DLD1 (cell line): ENCODE measurements around the gene TMEM209.
"Not testable (repeated sequence)": the region's sequence is repeated elsewhere in the genome, so short reads cannot be mapped to it uniquely, and the experiment has no call there.

Experiments used
- in situ Hi-C: cut with HindIII; loops from 2 replicates; pipeline ENCODE4 v1.10.0; 2017; ENCODE audit warnings: low sequenced_read_pairs

TMEM209 gene

DNA sequence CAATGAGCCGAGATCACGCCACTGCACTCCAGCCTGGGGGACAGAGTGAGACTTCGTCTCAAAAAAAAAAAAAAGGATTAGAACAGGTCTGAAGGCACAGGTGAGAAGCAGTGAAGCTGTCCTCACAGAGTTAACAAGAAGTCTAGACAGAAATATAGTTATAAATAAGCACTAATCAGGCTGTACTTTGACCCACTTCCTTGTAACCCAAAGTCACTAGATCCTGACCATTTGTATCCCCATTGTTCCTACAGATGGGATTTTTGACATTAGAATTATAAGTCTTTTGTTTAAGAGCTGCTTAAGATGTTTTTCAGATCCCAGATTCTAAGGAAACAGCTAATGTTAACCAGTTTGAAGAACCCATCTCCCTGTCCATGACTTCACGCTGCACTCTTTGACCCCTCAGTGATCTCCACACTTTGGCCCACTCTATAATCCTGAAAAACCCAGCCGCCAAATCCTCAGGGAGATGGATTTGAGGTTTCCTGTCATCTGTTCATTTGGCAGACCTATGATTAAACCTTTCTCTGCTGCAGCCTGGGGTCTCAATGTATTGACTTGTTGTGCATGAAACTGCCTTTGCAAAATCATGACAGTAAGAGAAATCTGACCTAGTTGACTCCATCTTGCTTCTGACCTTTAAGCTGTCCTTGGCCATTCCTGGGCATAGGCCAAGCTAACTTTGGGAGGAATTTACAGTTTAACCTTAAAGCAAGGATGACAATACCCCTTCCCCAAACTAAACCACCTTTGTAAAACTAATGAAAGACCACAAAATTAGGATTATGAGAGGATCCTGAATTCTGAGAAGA, 13.8 kb upstream of the TMEM209 start:
- in situ Hi-C loops, result no loop called here

DNA sequence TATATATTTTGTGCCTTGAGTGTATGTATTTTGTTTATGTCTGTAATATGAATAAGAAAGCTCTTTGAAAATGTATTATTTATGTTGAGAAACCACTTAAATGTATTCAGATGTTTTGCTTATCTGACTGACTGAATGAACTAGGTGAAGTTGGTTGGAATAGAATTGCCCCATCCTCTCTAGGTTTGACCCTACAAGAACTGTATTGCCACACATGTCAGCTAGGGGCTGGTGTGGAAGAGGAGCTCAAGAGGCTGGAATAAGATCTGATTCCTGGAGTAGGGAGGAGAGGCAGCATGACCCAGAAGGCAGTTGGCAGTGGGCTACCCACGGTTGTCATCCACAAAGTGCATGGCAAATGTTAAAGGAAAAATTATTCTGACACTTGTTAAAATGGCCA, 11.5 kb upstream of the TMEM209 start:
- in situ Hi-C loops, result no loop called here

DNA sequence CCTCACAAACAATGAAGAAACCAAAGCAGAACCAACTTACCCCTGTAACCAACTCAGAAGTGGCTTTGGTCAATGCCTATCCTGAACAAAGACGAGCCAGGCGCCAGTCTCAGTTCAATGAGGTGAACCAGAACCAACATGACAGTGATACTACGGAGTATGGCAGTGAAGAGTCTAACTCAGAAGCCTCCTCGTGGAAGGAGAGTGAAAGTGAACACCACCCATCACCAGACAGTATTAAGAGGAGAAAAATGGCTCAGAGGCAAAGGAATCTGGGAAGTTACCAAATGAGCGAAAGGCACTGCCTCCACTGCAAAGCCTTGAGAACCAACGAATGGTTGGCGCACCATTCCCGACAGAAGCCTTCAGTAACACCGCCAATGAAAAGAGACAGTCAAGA, 10.8 kb upstream of the TMEM209 start:
- in situ Hi-C loops, result no loop called here

DNA sequence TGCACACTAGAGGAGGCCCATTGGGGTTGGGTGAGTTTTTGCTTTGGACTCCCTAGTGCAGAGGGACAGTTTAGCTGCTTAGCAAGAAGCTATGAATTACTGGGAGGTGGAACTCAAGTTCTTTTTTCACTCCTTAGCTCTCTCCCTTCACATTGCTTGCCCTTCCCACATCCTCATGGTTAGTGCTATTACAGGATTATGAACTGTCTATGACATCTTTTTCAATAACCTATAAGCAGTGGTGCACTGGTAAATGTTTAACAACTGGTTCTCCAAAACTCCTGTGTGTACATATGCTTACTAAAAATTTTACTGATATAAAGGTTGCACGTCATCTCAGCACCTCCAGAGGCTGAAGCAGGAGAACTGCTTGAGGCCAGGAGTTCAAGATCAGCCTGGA, 8.6 kb upstream of the TMEM209 start:
- in situ Hi-C loops, result no loop called here

DNA sequence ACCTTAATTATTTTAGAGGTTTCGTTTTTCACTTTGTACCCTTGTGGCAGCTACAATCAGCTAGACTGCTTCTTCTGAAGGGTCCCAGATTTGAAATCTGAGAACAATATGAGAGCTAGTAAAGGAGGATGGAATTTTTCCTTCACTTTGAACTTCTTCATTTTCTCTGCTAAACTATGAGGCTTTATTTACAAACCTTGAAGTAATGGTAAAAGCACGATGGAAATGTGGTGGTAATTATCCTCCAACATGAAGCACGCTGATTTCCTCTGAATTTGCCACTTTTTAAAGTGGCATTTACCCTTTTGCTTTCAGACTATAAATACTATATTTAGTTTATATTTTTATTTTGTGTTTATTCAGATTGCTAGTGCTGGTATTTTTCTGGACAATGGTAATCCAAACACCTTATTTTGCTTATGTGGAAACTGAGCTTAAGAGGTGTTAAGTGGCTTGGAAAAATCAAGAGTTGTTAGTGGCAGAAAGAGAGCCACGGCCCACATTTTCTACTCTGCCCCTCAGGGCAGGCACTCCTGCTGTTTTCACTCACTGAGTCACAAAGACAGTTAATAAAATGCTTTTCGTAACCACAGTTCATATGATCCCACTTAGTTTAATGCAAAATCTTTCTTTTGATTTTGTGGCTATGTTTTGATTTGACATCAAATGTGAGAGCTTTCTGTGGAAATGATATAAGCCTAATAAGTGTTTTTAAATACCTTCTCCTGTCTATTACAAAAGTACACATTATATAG, 5.2 kb upstream of the TMEM209 start:
- in situ Hi-C loops, result no loop called here

DNA sequence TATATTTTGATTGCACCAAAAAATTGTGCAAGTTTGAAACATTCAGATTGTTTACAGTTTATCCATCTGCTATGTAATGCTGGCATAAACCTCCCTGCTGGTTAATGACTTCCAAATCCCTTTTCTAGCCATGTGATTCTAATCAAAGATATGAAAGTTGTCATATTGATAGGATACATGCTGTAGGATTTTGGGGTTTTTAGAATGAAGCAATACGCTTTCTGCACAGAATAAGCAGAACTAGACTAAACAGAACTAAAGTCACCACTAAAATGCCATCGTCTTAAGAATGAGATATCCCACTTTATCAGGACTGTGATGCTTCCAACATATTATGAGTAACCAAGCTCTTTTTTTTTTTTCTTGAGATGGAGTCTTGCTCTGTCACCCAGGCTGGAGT, 3.3 kb upstream of the TMEM209 start:
- in situ Hi-C loops, result no loop called here

DNA sequence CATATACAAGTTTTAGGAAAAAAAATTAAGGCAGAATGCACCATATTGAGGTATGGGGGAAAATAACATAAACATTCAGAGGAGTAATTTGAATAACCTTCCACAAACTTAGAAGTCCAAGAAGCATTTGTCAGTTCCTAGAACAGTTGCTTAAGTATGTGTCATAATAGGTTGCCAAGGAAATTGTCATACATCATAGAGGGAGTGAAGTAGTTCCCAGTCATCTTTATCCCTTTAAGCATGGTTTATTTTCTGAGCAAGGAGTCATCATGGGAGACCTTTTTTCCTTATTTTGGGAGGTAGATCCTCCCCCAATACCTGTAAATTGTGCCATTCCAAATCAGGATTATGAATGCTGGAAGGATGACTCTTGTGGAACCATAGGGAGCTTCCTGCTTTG, 2.4 kb upstream of the TMEM209 start, which contains the start of gene SSMEM1:
Gene SSMEM1 (plus strand): TSS at position 219 of the 400 bp plus-strand sequence. CDS start 51 bp downstream, at position 270.
- in situ Hi-C loops, result no loop called here

DNA sequence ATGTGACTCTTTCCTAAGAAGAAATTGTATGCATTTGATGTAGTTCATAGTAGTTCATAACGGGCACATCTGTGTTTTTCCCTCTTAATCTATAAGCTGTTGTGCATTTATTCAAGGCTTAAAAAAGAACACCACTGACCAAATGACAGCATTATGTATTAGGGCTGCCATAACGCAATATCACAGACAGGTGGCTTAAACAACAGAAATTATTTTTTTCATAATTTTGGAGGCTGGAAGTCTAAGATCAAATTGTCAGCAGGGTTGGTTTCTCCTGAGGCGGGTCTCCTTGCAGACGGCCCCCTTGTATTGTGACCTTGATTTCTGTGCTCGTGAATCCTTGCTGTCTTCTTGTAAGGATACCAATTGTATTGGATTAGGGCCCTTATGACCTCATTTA, 1.8 kb upstream of the TMEM209 start:
- in situ Hi-C loops, result no loop called here

DNA sequence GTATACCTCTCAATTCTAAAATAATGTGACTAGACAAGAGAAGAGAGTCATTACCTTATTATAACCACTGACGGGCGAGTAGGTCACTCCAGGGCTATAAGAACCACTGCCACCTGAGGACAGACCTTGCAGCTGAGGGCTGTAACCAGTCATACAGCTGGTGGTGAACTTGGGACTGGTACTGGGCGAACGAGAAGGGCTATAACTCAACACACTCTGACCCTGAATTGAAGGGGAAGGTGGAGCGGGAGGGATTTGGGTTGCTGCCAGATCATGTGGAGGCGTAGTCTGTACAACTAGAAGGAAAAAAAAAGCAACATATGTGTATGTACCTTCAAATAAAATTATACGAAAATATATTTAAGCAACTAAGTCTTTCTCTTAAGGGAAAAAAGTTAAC, 3.4 kb downstream of the TMEM209 start:
- in situ Hi-C loops, result no loop called here

DNA sequence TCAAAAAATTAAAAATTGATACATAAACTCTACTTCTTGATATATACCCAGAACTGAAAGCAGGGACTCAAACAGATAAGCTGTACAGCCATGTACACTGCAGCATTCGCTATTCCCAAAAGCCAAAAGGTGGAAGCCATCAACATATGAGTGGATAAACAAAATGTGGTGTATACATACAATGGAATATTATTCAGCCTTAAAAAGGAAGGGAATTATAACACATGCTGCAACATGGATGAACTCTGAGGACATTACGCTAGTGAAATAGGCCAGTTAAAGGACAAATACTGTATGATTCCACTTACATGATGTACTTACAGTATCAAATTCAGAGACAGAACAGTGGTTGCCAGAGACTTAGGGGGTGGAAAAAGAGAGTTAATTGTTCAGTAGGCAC, 8.1 kb downstream of the TMEM209 start:
- in situ Hi-C loops, result no loop called here

DNA sequence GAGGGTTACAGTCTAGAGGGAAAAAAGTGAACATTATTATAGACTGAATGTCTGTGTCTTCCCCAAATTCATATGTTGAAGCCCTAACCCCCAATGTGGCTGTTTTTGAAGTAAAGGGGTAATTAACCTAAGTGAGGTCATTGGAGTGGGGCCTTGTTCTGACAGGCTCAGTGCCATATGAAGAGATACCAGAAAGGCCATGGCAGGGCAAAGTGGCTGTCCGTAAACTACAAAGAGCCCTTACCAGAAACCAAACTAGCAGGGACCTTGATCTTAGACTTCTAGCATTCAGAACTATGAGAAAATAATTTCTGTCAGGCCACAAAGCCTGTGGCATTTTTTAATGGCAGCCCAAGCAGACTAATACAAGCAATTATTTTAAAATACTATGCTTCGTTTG, 8.7 kb downstream of the TMEM209 start:
- in situ Hi-C loops, result no loop called here

DNA sequence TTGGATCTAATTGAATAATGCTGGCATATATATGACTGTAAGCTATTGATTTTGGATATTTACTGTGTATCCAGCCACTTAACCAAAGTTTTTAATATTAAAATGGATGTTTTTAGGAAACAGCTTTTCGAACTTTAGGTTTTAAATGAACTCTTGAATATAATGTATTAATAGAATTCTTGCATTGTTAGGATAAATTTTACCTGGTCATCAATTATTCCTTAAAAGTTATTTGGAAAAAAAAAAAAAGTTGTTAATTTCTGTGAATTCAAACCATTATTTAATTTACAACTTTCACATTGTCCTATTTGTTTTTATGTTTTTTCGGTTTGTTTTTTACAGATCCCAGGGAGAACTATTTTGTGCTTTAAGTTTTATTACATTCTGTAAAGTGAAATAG, 9.8 kb downstream of the TMEM209 start:
- in situ Hi-C loops, result no loop called here

DNA sequence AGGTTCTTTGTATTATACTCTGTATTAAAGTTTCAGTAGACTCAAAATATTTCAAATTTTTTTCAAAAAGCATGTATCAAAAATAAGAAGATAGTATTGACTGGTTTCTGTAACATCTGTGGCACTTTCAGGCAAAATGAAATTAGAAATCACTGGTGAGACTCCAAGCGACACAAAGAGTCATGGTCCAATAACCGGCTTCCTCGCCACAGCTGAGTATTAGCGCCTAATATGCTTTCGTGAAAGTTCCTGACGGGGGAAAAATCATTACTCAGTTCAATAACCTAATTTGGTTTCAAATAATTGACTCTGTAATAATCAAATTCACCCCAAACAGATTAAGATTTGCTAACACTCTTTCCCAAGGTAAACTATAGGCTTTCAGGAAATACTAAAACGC, 13.4 kb downstream of the TMEM209 start:
- in situ Hi-C loops, result no loop called here

DNA sequence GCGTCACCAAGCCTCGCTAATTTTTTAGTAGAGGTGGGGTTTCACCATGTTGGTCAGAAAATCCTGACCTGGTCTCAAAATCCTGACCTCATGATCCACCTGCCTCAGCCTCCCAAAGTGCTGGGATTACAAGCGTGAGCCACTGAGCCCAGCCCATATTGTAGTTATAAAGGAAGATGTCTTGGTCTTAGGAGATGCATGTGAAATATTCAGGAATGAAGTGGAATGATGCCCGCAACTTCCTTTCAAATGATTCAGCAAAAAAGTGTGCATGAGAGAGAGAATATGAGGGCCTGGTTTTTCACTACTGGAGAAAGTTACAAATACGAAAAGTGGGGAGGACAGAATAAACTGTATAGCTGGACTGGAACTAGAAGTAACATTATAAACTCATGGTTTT, 15.9 kb downstream of the TMEM209 start:
- in situ Hi-C loops, result no loop called here

DNA sequence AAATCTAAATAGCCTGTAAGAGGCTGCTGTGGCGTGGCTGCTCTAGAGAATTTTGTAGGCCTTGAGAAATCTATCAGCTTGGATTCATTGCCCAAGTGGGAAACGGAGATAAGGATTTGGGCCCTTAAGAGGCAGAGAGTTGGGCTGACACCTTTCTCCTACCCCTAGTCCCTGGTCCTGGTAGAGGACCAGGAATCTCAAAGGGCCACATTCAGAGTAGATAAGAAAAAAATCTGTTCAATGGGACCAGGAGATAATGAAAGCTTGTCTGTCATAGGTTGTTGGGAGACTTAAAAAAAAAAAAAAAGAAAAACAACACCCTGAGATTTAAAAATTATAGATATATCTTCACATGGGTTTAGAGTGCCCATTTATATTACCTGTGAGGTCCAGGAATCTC, 17.8 kb downstream of the TMEM209 start:
- in situ Hi-C loops, result no loop called here

DNA sequence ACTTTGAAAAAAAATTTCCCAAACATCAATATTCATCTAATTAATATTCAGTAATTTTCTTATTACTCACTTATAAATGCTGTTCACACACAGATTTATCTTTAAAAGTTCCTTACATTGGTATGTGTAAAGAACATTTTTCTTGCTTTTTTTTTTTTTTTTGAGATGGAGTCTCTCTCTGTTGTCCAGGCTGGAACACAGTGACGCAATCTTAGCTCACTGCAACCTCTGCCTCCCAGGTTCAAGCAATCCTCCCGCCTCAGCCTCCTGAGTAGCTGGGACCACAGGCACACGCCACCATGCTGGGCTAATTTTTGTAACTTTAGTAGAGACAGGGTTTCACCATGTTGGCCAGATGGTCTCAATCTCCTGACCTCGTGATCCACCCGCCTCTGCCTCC, 20.9 kb downstream of the TMEM209 start:
- in situ Hi-C loops, result not testable (repeated sequence)

DNA sequence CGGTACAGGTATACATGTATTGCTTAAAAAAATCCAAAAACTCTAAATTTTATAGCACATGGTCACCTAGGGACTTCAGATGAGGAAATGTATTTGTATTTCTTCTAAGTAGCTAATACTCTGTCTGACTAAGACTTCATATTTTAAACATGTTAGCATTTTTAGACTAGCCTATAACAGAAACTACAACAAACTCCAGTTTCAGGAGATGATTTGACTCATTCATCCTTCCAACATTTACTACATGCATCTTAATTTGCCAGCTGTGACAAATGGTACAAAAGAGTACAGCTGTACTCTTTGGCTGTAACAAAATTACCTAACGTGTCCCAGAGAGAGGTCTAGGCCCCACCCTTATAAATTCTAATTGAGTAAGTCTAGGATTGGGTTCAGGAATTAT, 22.2 kb downstream of the TMEM209 start:
- in situ Hi-C loops, result no loop called here

DNA sequence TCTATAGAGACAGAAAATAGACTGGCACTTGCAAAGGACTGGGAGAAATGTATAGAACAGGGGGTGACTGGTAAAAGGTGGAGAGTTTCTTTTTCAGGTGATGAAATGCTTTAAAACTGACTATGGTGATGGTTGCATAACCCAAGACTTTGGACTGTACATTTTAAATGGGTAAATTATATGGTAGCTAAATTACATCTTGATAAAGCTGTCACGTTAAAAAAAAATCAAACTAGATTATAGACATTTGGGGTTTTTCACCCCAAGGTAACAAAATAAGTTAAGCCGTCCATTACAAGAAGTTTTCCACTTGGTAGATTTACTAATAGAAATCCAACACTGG, 24.0 kb downstream of the TMEM209 start:
- in situ Hi-C loops, result no loop called here

DNA sequence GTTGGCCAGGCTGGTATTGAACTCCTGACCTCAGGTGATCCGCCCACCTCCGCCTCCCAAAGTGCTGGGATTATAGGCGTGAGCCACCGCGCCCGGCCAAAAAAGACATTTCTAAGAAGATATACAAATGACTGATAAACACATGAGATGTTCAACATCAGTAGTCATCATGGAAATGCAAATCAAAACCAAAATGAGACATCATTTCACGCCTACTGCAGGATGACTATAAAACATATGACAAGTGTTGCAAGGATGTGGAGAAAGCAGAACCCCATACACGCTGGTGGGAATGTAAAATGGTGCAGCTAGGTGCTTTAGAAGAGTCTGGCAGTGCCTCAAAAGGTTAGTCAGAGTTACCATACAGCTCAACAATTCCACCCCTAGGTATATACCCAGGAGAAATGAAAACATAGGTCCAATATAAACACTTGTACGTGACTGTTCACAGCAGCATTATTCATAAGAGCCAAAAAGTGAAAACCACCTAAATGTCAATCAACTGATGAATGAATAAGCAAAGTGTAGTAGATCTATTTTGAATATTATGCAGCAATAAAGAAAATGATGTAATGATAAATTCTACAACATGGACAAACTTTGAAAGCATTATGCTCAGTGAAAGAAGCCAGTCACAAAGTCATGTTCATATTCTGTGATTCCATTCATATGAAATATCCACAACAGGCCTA, 24.5 kb downstream of the TMEM209 start:
- in situ Hi-C loops, result no loop called here

DNA sequence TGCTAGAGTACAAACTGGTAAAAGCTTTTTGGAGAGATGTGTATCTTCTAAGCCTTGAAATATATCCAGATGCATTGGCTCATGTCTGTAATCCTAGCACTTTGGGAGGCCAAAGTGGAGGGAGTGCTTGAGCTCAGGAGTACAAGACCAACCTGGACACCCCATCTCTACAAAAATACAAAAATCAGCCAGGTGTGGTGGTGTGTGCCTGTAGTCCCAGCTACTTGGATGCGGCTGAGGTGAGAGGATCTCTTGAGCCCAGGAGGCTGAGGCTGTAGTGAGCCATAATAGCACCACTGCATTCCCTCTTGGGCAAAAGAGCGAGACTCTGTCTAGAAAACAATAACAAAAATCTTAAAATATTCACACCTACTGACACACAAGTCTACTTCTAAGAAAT, 25.6 kb downstream of the TMEM209 start:
- in situ Hi-C loops, result no loop called here

DNA sequence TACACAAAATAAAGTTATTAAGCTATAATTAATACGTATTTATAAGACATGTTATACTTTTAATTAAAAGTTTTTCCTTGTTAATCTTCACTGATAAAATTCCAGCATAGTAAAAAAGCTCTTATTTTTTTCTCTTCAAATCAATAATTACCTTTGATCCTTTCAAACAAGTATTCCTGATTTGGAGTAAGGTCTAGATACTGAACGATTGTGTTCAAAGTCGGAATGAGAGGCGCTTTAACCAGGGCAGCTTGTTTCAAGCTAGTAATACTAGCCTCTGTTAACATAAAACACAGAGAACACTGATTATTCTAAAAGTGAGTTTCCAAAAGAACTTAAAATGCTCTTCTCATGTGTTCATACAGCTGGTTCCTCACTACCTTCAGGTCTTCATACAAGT, 27.0 kb downstream of the TMEM209 start:
- in situ Hi-C loops, result no loop called here
